Astrocyte (in vitro differentiated cells and primary cell): ENCODE measurements around the gene HLA-DRA. TPM values are rescaled to one million over a fixed set of nuclear protein-coding genes. Genes with fewer than 3 reads are reported as not detected.
"Not testable (repeated sequence)": the region's sequence is repeated elsewhere in the genome, so short reads cannot be mapped to it uniquely, and the experiment has no call there.

Experiments
- DNase-seq: peaks from one replicate; pipeline ENCODE4 v3.0.0-alpha.2; 2010; ENCODE audit warnings: low read depth
- FAIRE-seq: peaks from 2 replicates; lab custom pipeline; 2011; peaks lifted over from hg19 to GRCh38; lab: Jason Lieb, UNC
- H2AFZ ChIP-seq: 2 replicates; pipeline ENCODE4 v1.6.0; 2012; ENCODE audit warnings: low read depth, low read length, inconsistent platforms
- H3K27ac ChIP-seq: 2 replicates; pipeline ENCODE4 v1.5.1; 2011; ENCODE audit warnings: low read depth, low read length, inconsistent platforms
- H3K27me3 ChIP-seq: 2 replicates; pipeline ENCODE4 v1.6.0; 2011; ENCODE audit warnings: low read length, inconsistent platforms; ENCODE audit not compliant: insufficient read depth
- H3K36me3 ChIP-seq: 2 replicates; pipeline ENCODE4 v1.5.1; 2011; ENCODE audit warnings: low read length, inconsistent platforms; ENCODE audit not compliant: insufficient read depth
- H3K4me1 ChIP-seq: 2 replicates; pipeline ENCODE4 v1.5.1; 2011; ENCODE audit warnings: low read length, inconsistent platforms; ENCODE audit not compliant: insufficient read depth
- H3K4me2 ChIP-seq: 2 replicates; pipeline ENCODE4 v1.6.0; 2012; ENCODE audit warnings: low read length, inconsistent platforms
- H3K4me3 ChIP-seq: 2 replicates; pipeline ENCODE4 v1.5.1; 2011; ENCODE audit warnings: low read depth, mild to moderate bottlenecking, low read length, inconsistent platforms; ENCODE audit not compliant: insufficient read depth
- H3K79me2 ChIP-seq: 2 replicates; pipeline ENCODE4 v1.6.0; 2012; ENCODE audit warnings: mild to moderate bottlenecking, low read length, inconsistent platforms; ENCODE audit not compliant: insufficient read depth
- H3K9ac ChIP-seq: 2 replicates; pipeline ENCODE4 v1.6.0; 2012; ENCODE audit warnings: mild to moderate bottlenecking, low read length, inconsistent platforms
- H3K9me3 ChIP-seq: 2 replicates; pipeline ENCODE4 v1.5.1; 2012; ENCODE audit warnings: low read depth, mild to moderate bottlenecking, low read length, inconsistent platforms; ENCODE audit not compliant: insufficient read depth
- H4K20me1 ChIP-seq: 2 replicates; pipeline ENCODE4 v1.6.0; 2012; ENCODE audit warnings: low read length, inconsistent platforms; ENCODE audit not compliant: insufficient read depth
- H3K27ac Mint-ChIP-seq: one replicate; pipeline ENCODE4 v1.8.0; 2021; ENCODE audit warnings: mild to moderate bottlenecking, mixed read lengths; ENCODE audit not compliant: unreplicated experiment
- H3K27me3 Mint-ChIP-seq: one replicate; pipeline ENCODE4 v1.8.0; 2021; ENCODE audit warnings: low read depth, mixed read lengths; ENCODE audit not compliant: unreplicated experiment
- H3K36me3 Mint-ChIP-seq: one replicate; pipeline ENCODE4 v1.8.0; 2021; ENCODE audit warnings: low read depth, mixed read lengths; ENCODE audit not compliant: unreplicated experiment
- H3K4me1 Mint-ChIP-seq: one replicate; pipeline ENCODE4 v1.8.0; 2021; ENCODE audit warnings: low read depth, mixed read lengths; ENCODE audit not compliant: unreplicated experiment
- H3K4me3 Mint-ChIP-seq: one replicate; pipeline ENCODE4 v1.8.0; 2021; ENCODE audit warnings: mild to moderate bottlenecking, moderate library complexity, mixed read lengths; ENCODE audit not compliant: unreplicated experiment
- H3K9me3 Mint-ChIP-seq: one replicate; pipeline ENCODE4 v1.8.0; 2021; ENCODE audit warnings: mild to moderate bottlenecking, mixed read lengths; ENCODE audit not compliant: unreplicated experiment
- CTCF ChIP-seq: IDR thresholded peaks from 2 replicates; pipeline ENCODE4 v1.5.1; 2011; ENCODE audit warnings: low read depth, mild to moderate bottlenecking, inconsistent platforms, low read length, moderate library complexity; ENCODE audit not compliant: insufficient read depth
- EZH2 ChIP-seq: IDR thresholded peaks from 2 replicates; pipeline ENCODE4 v1.6.1; 2012; ENCODE audit warnings: mild to moderate bottlenecking, low read length, inconsistent platforms; ENCODE audit not compliant: insufficient read depth
- total RNA-seq: library from RNA; stranded (reverse); gene quantifications from 2 replicates; pipeline ENCODE4 v1.2.1, GENCODE V29; 2021

The HLA-DRA gene
- total RNA-seq, 1 donor from 2014 or later = not detected

- Histone ChIP-seq H3K27me3 (no peaks in the 10 kb centered on the region), H3K4me1 (no peaks in the 10 kb centered on the region), H3K9me3 (peaks cover 3% of the 10 kb centered on the region), H3K36me3 (no peaks in the 10 kb centered on the region), H4K20me1 (no peaks in the 10 kb centered on the region), H3K27ac (no peak overlapping the region), H3K4me3 (no peak overlapping the region), H3K79me2 (no peaks in the 10 kb centered on the region), H2AFZ (no peak overlapping the region), H3K9ac (no peak overlapping the region), H3K4me2 (no peak overlapping the region)
- H3K9me3 Mint-ChIP-seq = peaks cover 9% of the 10 kb centered on the region
- H3K36me3 Mint-ChIP-seq = no peaks in the 10 kb centered on the region
- DNase-seq = no peak
- FAIRE-seq = no peak
- no peak overlapping the region for H3K27ac Mint-ChIP-seq
- TF ChIP-seq CTCF = no peak
- no peak for TF ChIP-seq EZH2
- H3K27me3 Mint-ChIP-seq = peaks cover 3% of the 10 kb centered on the region
- H3K4me1 Mint-ChIP-seq = no peaks in the 10 kb centered on the region
- H3K4me3 Mint-ChIP-seq = no peak overlapping the region
Observed at GRCh38 chr6:32472781-32473375, 33.2 kb downstream of the HLA-DRA start.

GRCh38 chr6:32473376-32474348, 34.0 kb downstream of the HLA-DRA start:
- H3K9me3 Mint-ChIP-seq = peaks cover 13% of the 10 kb centered on the region
- not testable (repeated sequence) for H3K4me3 Mint-ChIP-seq, H3K36me3 ChIP-seq, H3K27ac ChIP-seq, DNase-seq, H3K4me1 ChIP-seq, H3K36me3 Mint-ChIP-seq, H2AFZ ChIP-seq, H3K27me3 Mint-ChIP-seq, H3K4me2 ChIP-seq, H3K4me3 ChIP-seq, H3K79me2 ChIP-seq, FAIRE-seq, H3K9me3 ChIP-seq, H3K27me3 ChIP-seq, H3K4me1 Mint-ChIP-seq, H3K9ac ChIP-seq, H4K20me1 ChIP-seq, H3K27ac Mint-ChIP-seq

- no peak for DNase-seq
- Histone ChIP-seq H3K4me2 (no peak overlapping the region), H3K4me1 (no peaks in the 10 kb centered on the region), H3K79me2 (no peaks in the 10 kb centered on the region), H2AFZ (no peak overlapping the region), H4K20me1 (no peaks in the 10 kb centered on the region), H3K36me3 (no peaks in the 10 kb centered on the region), H3K9ac (no peak overlapping the region), H3K27me3 (no peaks in the 10 kb centered on the region), H3K4me3 (no peak overlapping the region), H3K27ac (no peak overlapping the region), H3K9me3 (peaks cover 4% of the 10 kb centered on the region)
- Mint-ChIP-seq H3K4me3 (no peak overlapping the region), H3K36me3 (no peaks in the 10 kb centered on the region), H3K4me1 (no peaks in the 10 kb centered on the region), H3K9me3 (peaks cover 17% of the 10 kb centered on the region), H3K27me3 (peaks cover 9% of the 10 kb centered on the region), H3K27ac (no peak overlapping the region)
- TF ChIP-seq CTCF = no peak
- no peak for FAIRE-seq
Observed at GRCh38 chr6:32475392-32476206, 35.9 kb downstream of the HLA-DRA start.
